Ascending aorta (tissue), 2 donors: Measurements from ENCODE around the gene KCNQ5. TPM values are rescaled to one million over a fixed set of nuclear protein-coding genes. Genes with fewer than 3 reads are reported as not detected.
"Not testable (repeated sequence)": the region's sequence is repeated elsewhere in the genome, so short reads cannot be mapped to it uniquely, and the experiment has no call there.

Experiments used
- DNase-seq, 2 donors: peaks; one replicate each; pipeline ENCODE4 v3.0.0-alpha.2; 2019; ENCODE audit warnings: low spot score in 2 of 2
- H3K27ac ChIP-seq, 2 donors: fragments of 200-600 bp; sonication (generic); one replicate each; pipeline ENCODE4 v1.5.1; 2016 to 2017; ENCODE audit warnings: mild to moderate bottlenecking in 1 of 2
- H3K27me3 ChIP-seq: fragments of 200-600 bp; sonication (generic); one replicate; pipeline ENCODE4 v1.5.1; 2017
- H3K36me3 ChIP-seq, 2 donors: fragments of 200-600 bp; sonication (generic); one replicate each; pipeline ENCODE4 v1.5.1; 2016
- H3K4me1 ChIP-seq, 2 donors: fragments of 200-600 bp; sonication (generic); one replicate each; pipeline ENCODE4 v1.5.1; 2016 to 2017; ENCODE audit warnings: mild to moderate bottlenecking in 1 of 2
- H3K4me3 ChIP-seq, 2 donors: fragments of 200-600 bp; sonication (generic); one replicate each; pipeline ENCODE4 v1.5.1; 2016 to 2017; ENCODE audit warnings: mild to moderate bottlenecking in 1 of 2
- H3K9me3 ChIP-seq, 2 donors: fragments of 200-600 bp; sonication (generic); one replicate each; pipeline ENCODE4 v1.5.1; 2016
- CTCF ChIP-seq, 3 experiments: fragments of 200-600 bp in 2 of 3; fragments of 450-650 bp in 1 of 3; sonication (generic) in 2 of 3; IDR thresholded peaks; one replicate each; pipeline ENCODE4 v1.5.1; 2016 to 2019; ENCODE audit warnings: antibody characterized with exemption in 3 of 3, mild to moderate bottlenecking in 1 of 3, moderate library complexity in 1 of 3
- intact Hi-C: fragments of 100-400 bp; cut with DNase I; formaldehyde crosslinking; loops from one replicate; pipeline ENCODE4 v1.15.1; 2023
- total RNA-seq: library from RNA; depleted of rRNA; stranded (reverse); fragments of >200 nt; gene quantifications from one replicate; pipeline ENCODE4 v1.1.0, GENCODE V29; 2016

Gene KCNQ5
- 4.5 TPM for total RNA-seq

- Histone ChIP-seq H3K4me1 (peaks cover 0 to 4% of the 10 kb centered on the region in 2 donors), H3K27me3 (no peaks in the 10 kb centered on the region), H3K9me3 (no peaks in the 10 kb centered on the region), H3K27ac (peak within 1 kb of the TSS; percentile 64 to 82), H3K36me3 (no peaks in the 10 kb centered on the region), H3K4me3 (peak within 1 kb of the TSS; percentile 66 to 84)
- no peak for DNase-seq
- TF ChIP-seq CTCF (IDR thresholded peaks at IDR 0.05) = no peak
- intact Hi-C loops = loop anchor here (2.0 to 5.0 kb wide), 4 partner anchors 31 to 331 kb away; no protein-coding TSS in a partner anchor
These were observed at the start of gene KCNQ5 for GRCh38 chr6:72621291-72622093. Gene KCNQ5, plus strand, starts transcription at chr6:72622064.

- no peak for TF ChIP-seq CTCF (IDR thresholded peaks at IDR 0.05)
- intact Hi-C loops = loop anchor here (10.0 kb wide), 1 partner anchor 165 kb away; no protein-coding TSS in a partner anchor
- no peak for DNase-seq
- Histone ChIP-seq H3K4me1 (no peaks in the 10 kb centered on the region), H3K27me3 (no peaks in the 10 kb centered on the region), H3K4me3 (no peak overlapping the region), H3K36me3 (no peaks in the 10 kb centered on the region), H3K27ac (no peak overlapping the region), H3K9me3 (no peaks in the 10 kb centered on the region)
These were observed 42.0 kb upstream of the KCNQ5 start for GRCh38 chr6:72579865-72580264.

GRCh38 chr6:72580281-72580940 lies 41.5 kb upstream of the KCNQ5 start:
- H3K9me3 ChIP-seq = no peaks in the 10 kb centered on the region
- DNase-seq = no peak
- intact Hi-C loops = loop anchor here (10.0 kb wide), 1 partner anchor 166 kb away; no protein-coding TSS in a partner anchor
- H3K36me3 ChIP-seq = no peaks in the 10 kb centered on the region
- H3K27ac ChIP-seq = no peak overlapping the region
- no peak overlapping the region for H3K4me3 ChIP-seq
- no peaks in the 10 kb centered on the region for H3K27me3 ChIP-seq
- TF ChIP-seq CTCF (IDR thresholded peaks at IDR 0.05) = peak in 1 of 3 experiments; percentile 19
- no peaks in the 10 kb centered on the region for H3K4me1 ChIP-seq

GRCh38 chr6:72580950-72581349 lies 40.9 kb upstream of the KCNQ5 start:
- not testable (repeated sequence) for DNase-seq, H3K4me3 ChIP-seq, H3K27ac ChIP-seq, H3K36me3 ChIP-seq, H3K27me3 ChIP-seq, H3K4me1 ChIP-seq, H3K9me3 ChIP-seq
- intact Hi-C loops = loop anchor here (10.0 kb wide), 1 partner anchor 166 kb away; no protein-coding TSS in a partner anchor

- no peak for DNase-seq
- H3K4me3 ChIP-seq = no peak overlapping the region
- TF ChIP-seq CTCF (IDR thresholded peaks at IDR 0.05) = no peak
- H3K9me3 ChIP-seq = no peaks in the 10 kb centered on the region
- intact Hi-C loops = loop anchor here (10.0 kb wide), 1 partner anchor 173 kb away; no protein-coding TSS in a partner anchor
- no peaks in the 10 kb centered on the region for H3K36me3 ChIP-seq
- H3K4me1 ChIP-seq = no peaks in the 10 kb centered on the region
- H3K27me3 ChIP-seq = no peaks in the 10 kb centered on the region
- no peak overlapping the region for H3K27ac ChIP-seq
These were observed 33.7 kb upstream of the KCNQ5 start for GRCh38 chr6:72588155-72588554.

GRCh38 chr6:72589096-72589495 lies 32.8 kb upstream of the KCNQ5 start:
- intact Hi-C loops = loop anchor here (10.0 kb wide), 1 partner anchor 174 kb away; no protein-coding TSS in a partner anchor
- H3K27me3 ChIP-seq = no peaks in the 10 kb centered on the region
- H3K27ac ChIP-seq = no peak overlapping the region
- H3K9me3 ChIP-seq = no peaks in the 10 kb centered on the region
- no peak overlapping the region for H3K4me3 ChIP-seq
- DNase-seq = no peak
- TF ChIP-seq CTCF (IDR thresholded peaks at IDR 0.05) = no peak
- H3K36me3 ChIP-seq = no peaks in the 10 kb centered on the region
- H3K4me1 ChIP-seq = no peaks in the 10 kb centered on the region
